HepG2 (cell line): ENCODE measurements around the gene USP36. TPM values are rescaled to one million over a fixed set of nuclear protein-coding genes. Genes with fewer than 3 reads are reported as not detected.
A peak's percentile ranks its signal among the peaks of the same experiment; 100 is the strongest.

ENCODE experiments used
- ARID2 ChIP-seq: sonication (generic); formaldehyde crosslinking; IDR thresholded peaks from 2 replicates; pipeline ENCODE4 v1.8.1; 2022; ENCODE audit warnings: mild to moderate bottlenecking, missing genetic modification reagents, borderline replicate concordance
- ARNT ChIP-seq: fragments of 450-650 bp; IDR thresholded peaks from 2 replicates; pipeline ENCODE4 v1.6.1; 2017
- GABPA ChIP-seq, 2 experiments: IDR thresholded peaks; 2 replicates each; pipeline ENCODE4 v1.6.1; 2011 to 2016; ENCODE audit warnings: low read depth in 2 of 2, low read length in 1 of 2, missing biosample characterization in 1 of 2, missing genetic modification characterization in 1 of 2
- TGIF2 ChIP-seq: IDR thresholded peaks from 2 replicates; pipeline ENCODE4 v1.6.1; 2016; ENCODE audit warnings: control low read depth, missing compliant biosample characterization
- YEATS4 ChIP-seq: sonication (generic); formaldehyde crosslinking; IDR thresholded peaks from 2 replicates; pipeline ENCODE4 v1.4.0; 2020; ENCODE audit warnings: missing genetic modification reagents, borderline replicate concordance
- ZNF180 ChIP-seq: sonication (generic); formaldehyde crosslinking; IDR thresholded peaks from 2 replicates; pipeline ENCODE4 v1.4.0; 2020; ENCODE audit warnings: low read depth, missing genetic modification reagents, borderline replicate concordance
- ZNF260 ChIP-seq: sonication (generic); formaldehyde crosslinking; IDR thresholded peaks from 2 replicates; pipeline ENCODE4 v1.4.0; 2020; ENCODE audit warnings: missing genetic modification reagents, low read depth, mild to moderate bottlenecking, borderline replicate concordance
- ZNF530 ChIP-seq: sonication (generic); formaldehyde crosslinking; IDR thresholded peaks from 2 replicates; pipeline ENCODE4 v1.5.0; 2020; ENCODE audit warnings: low read depth, mild to moderate bottlenecking, missing genetic modification reagents
- ZNF644 ChIP-seq: IDR thresholded peaks from 2 replicates; pipeline ENCODE4 v1.6.1; 2016; ENCODE audit warnings: low read depth
- polyA plus RNA-seq, 8 experiments: library from polyadenylated mRNA; depleted of rRNA in 3 of 8; stranded (reverse) in 7 of 8; unstranded in 1 of 8; fragments of >200 nt; fragmentation: Illumina TruSeq in 4 of 8; extraction: Trizol in 4 of 8; gene quantifications; 2 replicates each; pipeline versions ENCODE4 v1.2.1 to v1.2.3, GENCODE V29; 2011 to 2016; ENCODE audit warnings: low read depth in 4 of 8, missing spikeins in 1 of 8, mixed read lengths in 1 of 8; ENCODE audit not compliant: insufficient read depth in 1 of 8
- total RNA-seq, 5 experiments: library from RNA; depleted of rRNA; stranded (reverse); fragments of >200 nt; fragmentation: Illumina TruSeq; extraction: Trizol; gene quantifications; 2 replicates each; pipeline ENCODE4 v1.2.3, GENCODE V29; 2016; ENCODE audit warnings: low read depth in 1 of 5
- TF ChIP-seq, protein P1 (sequence below): sonication (generic); formaldehyde crosslinking; IDR thresholded peaks from 2 replicates; pipeline ENCODE4 v1.4.0; 2020; ENCODE audit warnings: mild to moderate bottlenecking, low read depth, missing genetic modification reagents
- TF ChIP-seq, protein P2 (sequence below): sonication (generic); formaldehyde crosslinking; IDR thresholded peaks from 2 replicates; pipeline ENCODE4 v1.5.0; 2020; ENCODE audit warnings: missing genetic modification reagents
- TF ChIP-seq, protein P3 (sequence below): sonication (generic); formaldehyde crosslinking; IDR thresholded peaks from 2 replicates; pipeline ENCODE4 v1.4.0; 2020; ENCODE audit warnings: missing genetic modification reagents
- TF ChIP-seq, protein P4 (sequence below): IDR thresholded peaks from 2 replicates; pipeline ENCODE4 v1.6.1; 2016; ENCODE audit warnings: mild to moderate bottlenecking, missing biosample characterization, missing genetic modification reagents
- TF ChIP-seq, protein P5 (sequence below): sonication (generic); formaldehyde crosslinking; IDR thresholded peaks from 2 replicates; pipeline ENCODE4 v1.8.1; 2023; ENCODE audit warnings: mild to moderate bottlenecking, inconsistent platforms, moderate library complexity, missing genetic modification reagents, borderline replicate concordance
- TF ChIP-seq, protein P6 (sequence below): sonication (generic); formaldehyde crosslinking; IDR thresholded peaks from 2 replicates; pipeline ENCODE4 v1.9.0; 2021; ENCODE audit warnings: missing genetic modification reagents, mild to moderate bottlenecking, borderline replicate concordance
- TF ChIP-seq, protein P7 (sequence below): IDR thresholded peaks from 2 replicates; pipeline ENCODE4 v1.6.1; 2016; ENCODE audit warnings: low read depth, control low read depth

The USP36 gene
- total and polyA plus RNA-seq, 2 of the 13 experiments (the other 11 are each of a cell fraction or from before 2014, with no cell fraction given), result 29.6 to 45.9 TPM

DNA sequence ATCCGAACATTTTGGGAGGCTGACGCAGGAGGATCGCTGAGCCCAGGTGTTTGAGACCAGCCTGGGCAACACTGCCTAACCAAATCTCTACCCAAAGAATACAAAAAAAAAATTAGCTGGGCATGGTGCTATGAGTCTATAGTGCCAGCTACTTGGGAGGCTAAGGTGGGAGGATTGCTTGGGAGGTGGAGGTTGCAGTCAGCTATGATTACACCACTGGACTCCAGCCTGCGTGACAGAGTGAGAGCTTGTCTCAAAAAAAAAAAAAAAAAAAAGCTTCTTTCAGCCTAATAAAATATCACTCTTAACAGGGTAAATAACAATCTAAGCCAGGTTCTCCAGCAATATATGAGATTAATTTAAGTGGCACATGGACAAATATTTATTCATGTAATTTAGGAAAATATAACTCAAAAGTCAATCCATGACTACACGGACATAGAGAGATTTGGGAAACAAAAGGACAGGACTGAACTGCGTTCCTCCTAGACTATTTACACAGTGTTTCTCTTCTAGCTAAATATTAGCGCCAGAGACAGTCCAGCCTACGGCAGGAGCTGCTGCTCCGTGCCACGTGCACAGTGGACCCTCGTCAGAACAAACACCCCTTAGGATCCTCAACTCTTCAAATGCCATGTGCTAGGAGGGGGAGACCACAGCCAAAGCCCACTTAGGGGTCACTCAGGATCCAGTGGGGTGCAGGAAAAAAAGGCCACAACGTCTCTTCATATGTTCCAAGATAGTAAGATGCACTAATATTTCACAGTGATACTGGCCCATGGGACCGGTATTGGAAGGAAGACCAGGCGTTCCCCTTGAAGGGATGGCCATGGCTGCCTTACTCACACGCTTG is 8.7 kb downstream of the USP36 start (continued):
- TF ChIP-seq, protein P1, sequence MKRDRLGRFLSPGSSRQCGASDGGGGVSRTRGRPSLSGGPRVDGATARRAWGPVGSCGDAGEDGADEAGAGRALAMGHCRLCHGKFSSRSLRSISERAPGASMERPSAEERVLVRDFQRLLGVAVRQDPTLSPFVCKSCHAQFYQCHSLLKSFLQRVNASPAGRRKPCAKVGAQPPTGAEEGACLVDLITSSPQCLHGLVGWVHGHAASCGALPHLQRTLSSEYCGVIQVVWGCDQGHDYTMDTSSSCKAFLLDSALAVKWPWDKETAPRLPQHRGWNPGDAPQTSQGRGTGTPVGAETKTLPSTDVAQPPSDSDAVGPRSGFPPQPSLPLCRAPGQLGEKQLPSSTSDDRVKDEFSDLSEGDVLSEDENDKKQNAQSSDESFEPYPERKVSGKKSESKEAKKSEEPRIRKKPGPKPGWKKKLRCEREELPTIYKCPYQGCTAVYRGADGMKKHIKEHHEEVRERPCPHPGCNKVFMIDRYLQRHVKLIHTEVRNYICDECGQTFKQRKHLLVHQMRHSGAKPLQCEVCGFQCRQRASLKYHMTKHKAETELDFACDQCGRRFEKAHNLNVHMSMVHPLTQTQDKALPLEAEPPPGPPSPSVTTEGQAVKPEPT (CRISPR knock-in tag), result 0 out of 2 replicates have a peak, but pooled peaks have one; percentile 32
- peak; percentile 86; the same call in 1 of the 2 replicates for TF ChIP-seq YEATS4 (CRISPR knock-in tag)
- TF ChIP-seq ZNF260, result no peak
- TF ChIP-seq, protein P2, sequence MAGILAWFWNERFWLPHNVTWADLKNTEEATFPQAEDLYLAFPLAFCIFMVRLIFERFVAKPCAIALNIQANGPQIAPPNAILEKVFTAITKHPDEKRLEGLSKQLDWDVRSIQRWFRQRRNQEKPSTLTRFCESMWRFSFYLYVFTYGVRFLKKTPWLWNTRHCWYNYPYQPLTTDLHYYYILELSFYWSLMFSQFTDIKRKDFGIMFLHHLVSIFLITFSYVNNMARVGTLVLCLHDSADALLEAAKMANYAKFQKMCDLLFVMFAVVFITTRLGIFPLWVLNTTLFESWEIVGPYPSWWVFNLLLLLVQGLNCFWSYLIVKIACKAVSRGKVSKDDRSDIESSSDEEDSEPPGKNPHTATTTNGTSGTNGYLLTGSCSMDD (CRISPR knock-in tag), result no peak
- TF ChIP-seq, protein P3, sequence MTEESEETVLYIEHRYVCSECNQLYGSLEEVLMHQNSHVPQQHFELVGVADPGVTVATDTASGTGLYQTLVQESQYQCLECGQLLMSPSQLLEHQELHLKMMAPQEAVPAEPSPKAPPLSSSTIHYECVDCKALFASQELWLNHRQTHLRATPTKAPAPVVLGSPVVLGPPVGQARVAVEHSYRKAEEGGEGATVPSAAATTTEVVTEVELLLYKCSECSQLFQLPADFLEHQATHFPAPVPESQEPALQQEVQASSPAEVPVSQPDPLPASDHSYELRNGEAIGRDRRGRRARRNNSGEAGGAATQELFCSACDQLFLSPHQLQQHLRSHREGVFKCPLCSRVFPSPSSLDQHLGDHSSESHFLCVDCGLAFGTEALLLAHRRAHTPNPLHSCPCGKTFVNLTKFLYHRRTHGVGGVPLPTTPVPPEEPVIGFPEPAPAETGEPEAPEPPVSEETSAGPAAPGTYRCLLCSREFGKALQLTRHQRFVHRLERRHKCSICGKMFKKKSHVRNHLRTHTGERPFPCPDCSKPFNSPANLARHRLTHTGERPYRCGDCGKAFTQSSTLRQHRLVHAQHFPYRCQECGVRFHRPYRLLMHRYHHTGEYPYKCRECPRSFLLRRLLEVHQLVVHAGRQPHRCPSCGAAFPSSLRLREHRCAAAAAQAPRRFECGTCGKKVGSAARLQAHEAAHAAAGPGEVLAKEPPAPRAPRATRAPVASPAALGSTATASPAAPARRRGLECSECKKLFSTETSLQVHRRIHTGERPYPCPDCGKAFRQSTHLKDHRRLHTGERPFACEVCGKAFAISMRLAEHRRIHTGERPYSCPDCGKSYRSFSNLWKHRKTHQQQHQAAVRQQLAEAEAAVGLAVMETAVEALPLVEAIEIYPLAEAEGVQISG (CRISPR knock-in tag), result peak; percentile 73
- TF ChIP-seq TGIF2 (CRISPR knock-in tag), result 0 out of 2 replicates have a peak, but pooled peaks have one; percentile 47
- no peak for TF ChIP-seq ZNF180 (CRISPR knock-in tag)
- TF ChIP-seq, protein P4, sequence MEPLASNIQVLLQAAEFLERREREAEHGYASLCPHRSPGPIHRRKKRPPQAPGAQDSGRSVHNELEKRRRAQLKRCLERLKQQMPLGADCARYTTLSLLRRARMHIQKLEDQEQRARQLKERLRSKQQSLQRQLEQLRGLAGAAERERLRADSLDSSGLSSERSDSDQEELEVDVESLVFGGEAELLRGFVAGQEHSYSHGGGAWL (CRISPR knock-in tag), result peak; percentile 28; the same call in 1 of the 2 replicates
- TF ChIP-seq ARID2 (CRISPR knock-in tag), result no peak
- TF ChIP-seq, protein P5, sequence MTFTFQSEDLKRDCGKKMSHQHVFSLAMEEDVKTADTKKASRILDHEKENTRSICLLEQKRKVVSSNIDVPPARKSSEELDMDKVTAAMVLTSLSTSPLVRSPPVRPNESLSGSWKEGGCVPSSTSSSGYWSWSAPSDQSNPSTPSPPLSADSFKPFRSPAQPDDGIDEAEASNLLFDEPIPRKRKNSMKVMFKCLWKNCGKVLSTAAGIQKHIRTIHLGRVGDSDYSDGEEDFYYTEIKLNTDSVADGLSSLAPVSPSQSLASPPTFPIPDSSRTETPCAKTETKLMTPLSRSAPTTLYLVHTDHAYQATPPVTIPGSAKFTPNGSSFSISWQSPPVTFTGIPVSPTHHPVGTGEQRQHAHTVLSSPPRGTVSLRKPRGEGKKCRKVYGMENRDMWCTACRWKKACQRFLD (CRISPR knock-in tag), result peak; percentile 42; the same call in 1 of the 2 replicates
- TF ChIP-seq, protein P6, sequence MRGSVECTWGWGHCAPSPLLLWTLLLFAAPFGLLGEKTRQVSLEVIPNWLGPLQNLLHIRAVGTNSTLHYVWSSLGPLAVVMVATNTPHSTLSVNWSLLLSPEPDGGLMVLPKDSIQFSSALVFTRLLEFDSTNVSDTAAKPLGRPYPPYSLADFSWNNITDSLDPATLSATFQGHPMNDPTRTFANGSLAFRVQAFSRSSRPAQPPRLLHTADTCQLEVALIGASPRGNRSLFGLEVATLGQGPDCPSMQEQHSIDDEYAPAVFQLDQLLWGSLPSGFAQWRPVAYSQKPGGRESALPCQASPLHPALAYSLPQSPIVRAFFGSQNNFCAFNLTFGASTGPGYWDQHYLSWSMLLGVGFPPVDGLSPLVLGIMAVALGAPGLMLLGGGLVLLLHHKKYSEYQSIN (CRISPR knock-in tag), result no peak
- no peak for TF ChIP-seq ZNF530 (CRISPR knock-in tag)
- TF ChIP-seq ARNT, result no peak
- no peak for TF ChIP-seq GABPA (IDR thresholded peaks at IDR 0.05; ENCODE audit: low read depth, low read length)
- TF ChIP-seq GABPA (CRISPR knock-in tag; IDR thresholded peaks at IDR 0.05; ENCODE audit: low read depth), result no peak
- TF ChIP-seq, protein P7, sequence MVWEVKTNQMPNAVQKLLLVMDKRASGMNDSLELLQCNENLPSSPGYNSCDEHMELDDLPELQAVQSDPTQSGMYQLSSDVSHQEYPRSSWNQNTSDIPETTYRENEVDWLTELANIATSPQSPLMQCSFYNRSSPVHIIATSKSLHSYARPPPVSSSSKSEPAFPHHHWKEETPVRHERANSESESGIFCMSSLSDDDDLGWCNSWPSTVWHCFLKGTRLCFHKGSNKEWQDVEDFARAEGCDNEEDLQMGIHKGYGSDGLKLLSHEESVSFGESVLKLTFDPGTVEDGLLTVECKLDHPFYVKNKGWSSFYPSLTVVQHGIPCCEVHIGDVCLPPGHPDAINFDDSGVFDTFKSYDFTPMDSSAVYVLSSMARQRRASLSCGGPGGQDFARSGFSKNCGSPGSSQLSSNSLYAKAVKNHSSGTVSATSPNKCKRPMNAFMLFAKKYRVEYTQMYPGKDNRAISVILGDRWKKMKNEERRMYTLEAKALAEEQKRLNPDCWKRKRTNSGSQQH (CRISPR knock-in tag), result peak; percentile 75
- TF ChIP-seq ZNF644 (CRISPR knock-in tag), result no peak
